GM12878 (cell line): ENCODE data around the gene NHSL2. TPM values are rescaled to one million over a fixed set of nuclear protein-coding genes. Genes with fewer than 3 reads are reported as not detected.

Source experiments
- ATAC-seq: fragments of 200-7000 bp; cut with Tn5 transposase; 3 replicates; pipeline ENCODE4 v1.9.1; 2020; ENCODE audit warnings: mild to moderate bottlenecking, moderate library complexity
- BruUV-seq: library from RNA; stranded (reverse); fragments of 400-500 nt; replicated peaks from 2 replicates; lab custom pipeline; 2021; lab: Mats Ljungman, UMichigan
- CTCF ChIA-PET: fragments of 300-600 bp; sonication (Branson Sonifier 250); formaldehyde crosslinking; extraction: SDS; loops from one replicate; lab custom pipeline; 2021; ENCODE audit warnings: inconsistent platforms; lab: Yijun Ruan, JAX
- POLR2A ChIA-PET: fragments of 350-600 bp; formaldehyde crosslinking; extraction: SDS; loops from one replicate; lab custom pipeline; 2021; ENCODE audit warnings: inconsistent platforms; lab: Charles Lee
- RAD21 ChIA-PET: fragments of 300-600 bp; sonication (Branson Sonifier 250); formaldehyde crosslinking; loops from one replicate; lab custom pipeline; 2023; ENCODE audit warnings: antibody characterized with exemption; ENCODE audit not compliant: unreplicated experiment; lab: Charles Lee
- SMC1A ChIA-PET: fragments of 300-600 bp; sonication (Branson Sonifier 250); formaldehyde crosslinking; loops from one replicate; lab custom pipeline; 2023; ENCODE audit not compliant: unreplicated experiment, uncharacterized antibody; lab: Charles Lee
- DNase-seq: peaks from one replicate; pipeline ENCODE4 v3.0.0-alpha.2; 2011; ENCODE audit warnings: low read depth, low spot score
- FAIRE-seq: peaks from 3 replicates; lab custom pipeline; 2011; peaks lifted over from hg19 to GRCh38; lab: Jason Lieb, UNC
- H2AFZ ChIP-seq: 2 replicates; pipeline ENCODE4 v1.6.0; 2011; ENCODE audit warnings: low read depth, low read length, control low read depth; ENCODE audit not compliant: control insufficient read depth
- H3K27ac ChIP-seq: 2 replicates; pipeline ENCODE4 v1.5.1; 2011; ENCODE audit warnings: control low read depth; ENCODE audit not compliant: control insufficient read depth, insufficient read depth
- H3K27me3 ChIP-seq, 2 experiments: replicated peaks in 1 of 2; 2 replicates each; pipeline versions ENCODE4 v1.6.0 to v1.6.1; 2011; ENCODE audit warnings: low read length in 1 of 2; ENCODE audit not compliant: control insufficient read depth in 2 of 2, insufficient read depth in 2 of 2
- H3K36me3 ChIP-seq, 2 experiments: 2 replicates each; pipeline ENCODE4 v1.5.1; 2011; ENCODE audit warnings: low read length in 1 of 2; ENCODE audit not compliant: control insufficient read depth in 2 of 2, insufficient read depth in 2 of 2
- H3K4me1 ChIP-seq: 2 replicates; pipeline ENCODE4 v1.6.1; 2011; ENCODE audit warnings: mild to moderate bottlenecking, low read length, moderate library complexity, mixed read lengths; ENCODE audit not compliant: control insufficient read depth, insufficient read depth
- H3K4me2 ChIP-seq: 2 replicates; pipeline ENCODE4 v1.6.0; 2011; ENCODE audit warnings: control low read depth; ENCODE audit not compliant: control insufficient read depth, insufficient read depth
- H3K4me3 ChIP-seq: fragments of 200-600 bp; sonication (generic); 2 replicates; pipeline ENCODE4 v1.5.1; 2016
- H3K79me2 ChIP-seq: 2 replicates; pipeline ENCODE4 v1.6.0; 2011; ENCODE audit warnings: low read length; ENCODE audit not compliant: control insufficient read depth, insufficient read depth
- H3K9ac ChIP-seq: 2 replicates; pipeline ENCODE4 v1.8.0; 2011; ENCODE audit warnings: low read length, control low read depth, mixed read lengths; ENCODE audit not compliant: control insufficient read depth, insufficient read depth
- H3K9me3 ChIP-seq: replicated peaks from 3 replicates; pipeline ENCODE4 v1.5.1; 2011; ENCODE audit warnings: mild to moderate bottlenecking, low read length; ENCODE audit not compliant: control insufficient read depth, insufficient read depth
- H4K20me1 ChIP-seq: 2 replicates; pipeline ENCODE4 v1.6.0; 2011; ENCODE audit not compliant: control insufficient read depth, insufficient read depth
- BRCA1 ChIP-seq: IDR thresholded peaks from 2 replicates; pipeline ENCODE4 v1.6.1; 2011; ENCODE audit warnings: low read depth, low read length, improper control_type of control experiment
- E2F4 ChIP-seq: IDR thresholded peaks from 2 replicates; pipeline ENCODE4 v1.6.1; 2012; ENCODE audit warnings: low read depth, low read length, improper control_type of control experiment
- GATAD2B ChIP-seq: fragments of 450-650 bp; conservative IDR thresholded peaks from 2 replicates; pipeline ENCODE4 v1.6.1; 2017; ENCODE audit warnings: low read depth, mild to moderate bottlenecking, moderate library complexity
- NR2C2 ChIP-seq: IDR thresholded peaks from 2 replicates; pipeline ENCODE4 v1.6.1; 2011; ENCODE audit warnings: borderline replicate concordance, low read depth; ENCODE audit not compliant: control insufficient read depth, insufficient read length
- TAF1 ChIP-seq: IDR thresholded peaks from 2 replicates; pipeline ENCODE4 v1.6.1; 2011; ENCODE audit warnings: mild to moderate bottlenecking, low read depth, low read length, borderline replicate concordance
- ZBTB33 ChIP-seq: fragments of 450-650 bp; IDR thresholded peaks from 2 replicates; pipeline ENCODE4 v1.6.1; 2017; ENCODE audit warnings: mild to moderate bottlenecking
- ZNF592 ChIP-seq: fragments of 450-650 bp; IDR thresholded peaks from 2 replicates; pipeline ENCODE4 v1.6.1; 2017; ENCODE audit warnings: mild to moderate bottlenecking, moderate library complexity
- WGBS: methylation state at CpG from one replicate; pipeline ENCODE4 v1.1.6; 2016; ENCODE audit warnings: low lambda C conversion rate; ENCODE audit not compliant: insufficient replicate concordance, insufficient coverage; ENCODE audit errors: missing lambda C conversion rate; 5-methylcytosine and 5-hydroxymethylcytosine counted together
- in situ Hi-C: fragments of 300-500 bp; cut with MboI; formaldehyde crosslinking; loops from 9 replicates; pipeline ENCODE4 v1.14.3; 2018; ENCODE audit warnings: mixed read lengths
- intact Hi-C: fragments of 100-400 bp; cut with micrococcal nuclease; formaldehyde crosslinking; loops from one replicate; pipeline ENCODE4 v1.14.2; 2022; ENCODE audit not compliant: unreplicated experiment
- polyA plus RNA-seq, 11 experiments: library from polyadenylated mRNA; depleted of rRNA in 4 of 11; unstranded in 6 of 11; stranded (reverse) in 5 of 11; fragments of >200 nt; fragmentation: Nextera tagmentation in 4 of 11; fragmentation: Illumina TruSeq in 1 of 11; extraction: Ambion mirVana in 4 of 11; extraction: Trizol in 1 of 11; gene quantifications; 1 replicate in 1 of 11; 2 replicates in 10 of 11; pipeline versions ENCODE4 v1.2.1 to v1.2.3, GENCODE V29; 2011 to 2016; ENCODE audit warnings: inconsistent platforms in 2 of 11, missing spikeins in 2 of 11, low read depth in 1 of 11
- total RNA-seq, 4 experiments: library from RNA; depleted of rRNA in 3 of 4; stranded (reverse); fragments of >200 nt in 3 of 4; fragmentation: Illumina TruSeq in 1 of 4; extraction: Trizol in 1 of 4; gene quantifications; 2 replicates each; pipeline versions ENCODE4 v1.2.1 to v1.2.3, GENCODE V29; 2013 to 2021

The NHSL2 gene
- total and polyA plus RNA-seq, 10 of the 15 experiments (the other 5 are each of a cell fraction or from before 2014, with no cell fraction given), result 0.05 to 0.53 (median 0.07) TPM; not detected in 2

GRCh38 chrX:72102126-72102525 lies 191.5 kb downstream of the NHSL2 start:
- DNase-seq, result no peak
- H3K9me3 ChIP-seq, result no peaks in the 10 kb centered on the region
- H3K27ac ChIP-seq, result no peak overlapping the region
- 0% methylated on average over 2 of the region's 2 CpGs for WGBS
- BruUV-seq, result no TSS peak
- intact Hi-C loops, result loop anchor here (10.0 kb wide), 1 partner anchor 587 kb away; no protein-coding TSS in a partner anchor
- no peaks in the 10 kb centered on the region for H3K27me3 ChIP-seq
- H3K79me2 ChIP-seq, result no peaks in the 10 kb centered on the region
- ChIA-PET RAD21 (no interaction called here), SMC1A (no interaction called here), CTCF (interaction anchor here (1.5 kb wide), 1 partner anchor 81 kb away, joined by 5 read pairs; no protein-coding TSS in a partner anchor), POLR2A (no interaction called here)
- H3K4me1 ChIP-seq, result peaks cover 25% of the 10 kb centered on the region
- no peaks in the 10 kb centered on the region for H4K20me1 ChIP-seq
- H2AFZ ChIP-seq, result no peak overlapping the region
- H3K4me3 ChIP-seq, result no peak overlapping the region
- H3K9ac ChIP-seq, result no peak overlapping the region
- in situ Hi-C loops, result no loop called here
- no peak overlapping the region for H3K4me2 ChIP-seq
- ATAC-seq, result no peak
- no peaks in the 10 kb centered on the region for H3K36me3 ChIP-seq
- FAIRE-seq, result no peak
- TF ChIP-seq ZBTB33, result no peak
- no peak for TF ChIP-seq TAF1
- TF ChIP-seq E2F4, result no peak
- TF ChIP-seq, all 136 proteins: peak for 0

GRCh38 chrX:72102760-72103159 lies 192.1 kb downstream of the NHSL2 start:
- peaks cover 25% of the 10 kb centered on the region for H3K4me1 ChIP-seq
- SMC1A ChIA-PET, result interaction anchor here (1.4 kb wide), 1 partner anchor 17 kb away, joined by 3 read pairs; no protein-coding TSS in a partner anchor
- DNase-seq, result no peak
- TF ChIP-seq ZNF592 (no peak), ZBTB33 (no peak), GATAD2B (no peak), BRCA1 (no peak), NR2C2 (no peak)

More at GRCh38 chrX:72102760-72103159, 192.1 kb downstream of the NHSL2 start:
- Histone ChIP-seq H3K36me3 (no peaks in the 10 kb centered on the region), H3K27me3 (no peaks in the 10 kb centered on the region), H3K9ac (no peak overlapping the region), H4K20me1 (no peaks in the 10 kb centered on the region), H3K4me3 (no peak overlapping the region), H3K9me3 (no peaks in the 10 kb centered on the region), H2AFZ (no peak overlapping the region), H3K27ac (no peak overlapping the region), H3K79me2 (no peaks in the 10 kb centered on the region), H3K4me2 (no peak overlapping the region)
- intact Hi-C loops (loop anchor here (10.0 kb wide), 1 partner anchor 588 kb away; no protein-coding TSS in a partner anchor), in situ Hi-C loops (no loop called here)
- WGBS, result 55% methylated on average over 4 of the region's 4 CpGs
- FAIRE-seq (no peak), ATAC-seq (no peak)
- ChIA-PET CTCF (no interaction called here), POLR2A (no interaction called here), RAD21 (no interaction called here)
- BruUV-seq, result no TSS peak
